ENCODE data around the gene CAPRIN1. TPM values are rescaled to one million over a fixed set of nuclear protein-coding genes. Genes with fewer than 3 reads are reported as not detected.
"Not testable (repeated sequence)": the region's sequence is repeated elsewhere in the genome, so short reads cannot be mapped to it uniquely, and the experiment has no call there.

Gene CAPRIN1
- total RNA-seq, 3 donors from 2014 or later (not counting 1 experiment from before 2014, with no cell fraction given), result 118 to 158 (median 137) TPM

- no peaks in the 10 kb centered on the region for H3K27me3 ChIP-seq (ENCODE audit: control insufficient read depth, insufficient read depth, low read length)
- no peak for TF ChIP-seq CTCF (IDR thresholded peaks at IDR 0.05)
- H3K27ac ChIP-seq (ENCODE audit: low read length), result peak overlapping the region; percentile 100
- peaks cover 9% of the 10 kb centered on the region for H3K36me3 ChIP-seq (ENCODE audit: control insufficient read depth, insufficient read depth, low read length)
- H3K9me3 ChIP-seq (ENCODE audit: control insufficient read depth, insufficient read depth, low read length), result no peaks in the 10 kb centered on the region
- peak overlapping the region; percentile 95 to 96 for H3K27ac Mint-ChIP-seq
- no peaks in the 10 kb centered on the region for H3K36me3 Mint-ChIP-seq
- H3K4me1 Mint-ChIP-seq, result peaks cover 33 to 34% of the 10 kb centered on the region in 2 donors
- H3K9me3 Mint-ChIP-seq, result no peaks in the 10 kb centered on the region
- intact Hi-C loops (cut with micrococcal nuclease), result loop anchor here (2.0 to 10.0 kb wide), 5 partner anchors 35 to 1157 kb away; partner anchors contain the start of genes ABTB2, QSER1 and TCP11L1
- peak; percentile 85 to 95 for DNase-seq
- under 1% methylated on average over 82 of the region's 82 CpGs for WGBS (ENCODE audit: insufficient coverage)
- H3K4me3 Mint-ChIP-seq, result peak overlapping the region; percentile 99
- peak; percentile 62 to 88 (median 75) for ATAC-seq
- H3K27me3 Mint-ChIP-seq (ENCODE audit: low read depth in 2 of 2), result no peaks in the 10 kb centered on the region
- H3K4me3 ChIP-seq (ENCODE audit: low read length), result peak overlapping the region; percentile 62
- H3K4me1 ChIP-seq (ENCODE audit: control insufficient read depth, insufficient read depth, low read length), result peaks cover 15% of the 10 kb centered on the region
Measured at GRCh38 chr11:34052036-34052607, 591 bp downstream of the CAPRIN1 start.

GRCh38 chr11:34052608-34053160 is 1.2 kb downstream of the CAPRIN1 start:
- Mint-ChIP-seq H3K9me3 (no peaks in the 10 kb centered on the region), H3K4me1 (peaks cover 35 to 37% of the 10 kb centered on the region in 2 donors), H3K36me3 (no peaks in the 10 kb centered on the region), H3K27ac (peak overlapping the region; percentile 95 to 96), H3K4me3 (peak overlapping the region; percentile 99), H3K27me3 (ENCODE audit: low read depth in 2 of 2) (no peaks in the 10 kb centered on the region)
- Histone ChIP-seq H3K36me3 (ENCODE audit: control insufficient read depth, insufficient read depth, low read length) (peaks cover 12% of the 10 kb centered on the region), H3K4me3 (ENCODE audit: low read length) (peak overlapping the region; percentile 62), H3K27ac (ENCODE audit: low read length) (peak overlapping the region; percentile 70), H3K9me3 (ENCODE audit: control insufficient read depth, insufficient read depth, low read length) (no peaks in the 10 kb centered on the region), H3K27me3 (ENCODE audit: control insufficient read depth, insufficient read depth, low read length) (no peaks in the 10 kb centered on the region), H3K4me1 (ENCODE audit: control insufficient read depth, insufficient read depth, low read length) (peaks cover 17% of the 10 kb centered on the region)
- no peak for TF ChIP-seq CTCF (IDR thresholded peaks at IDR 0.05)
- intact Hi-C loops (cut with micrococcal nuclease), result loop anchor here (2.0 to 10.0 kb wide), 5 partner anchors 35 to 1158 kb away; partner anchors contain the start of genes ABTB2, QSER1 and TCP11L1
- 0% methylated on average over 39 of the region's 40 CpGs for WGBS (ENCODE audit: insufficient coverage)
- DNase-seq (no peak), ATAC-seq (no peak)

GRCh38 chr11:34053161-34053686 is 1.7 kb downstream of the CAPRIN1 start:
- WGBS (ENCODE audit: insufficient coverage), result 0% methylated on average over 24 of the region's 24 CpGs
- no peaks in the 10 kb centered on the region for H3K27me3 Mint-ChIP-seq (ENCODE audit: low read depth in 2 of 2)
- Histone ChIP-seq H3K4me3 (ENCODE audit: low read length) (peak overlapping the region; percentile 62), H3K27me3 (ENCODE audit: control insufficient read depth, insufficient read depth, low read length) (no peaks in the 10 kb centered on the region), H3K36me3 (ENCODE audit: control insufficient read depth, insufficient read depth, low read length) (peaks cover 12% of the 10 kb centered on the region), H3K4me1 (ENCODE audit: control insufficient read depth, insufficient read depth, low read length) (peaks cover 17% of the 10 kb centered on the region), H3K27ac (ENCODE audit: low read length) (peak overlapping the region; percentile 70), H3K9me3 (ENCODE audit: control insufficient read depth, insufficient read depth, low read length) (no peaks in the 10 kb centered on the region)
- TF ChIP-seq CTCF (IDR thresholded peaks at IDR 0.05), result no peak
- H3K9me3 Mint-ChIP-seq, result no peaks in the 10 kb centered on the region
- ATAC-seq (peak; percentile 50 to 67 (median 61)), DNase-seq (peak; percentile 68 to 88)
- H3K4me3 Mint-ChIP-seq, result peak overlapping the region; percentile 99
- peak overlapping the region; percentile 95 to 96 for H3K27ac Mint-ChIP-seq
- H3K4me1 Mint-ChIP-seq, result peaks cover 35 to 37% of the 10 kb centered on the region in 2 donors
- no peaks in the 10 kb centered on the region for H3K36me3 Mint-ChIP-seq
- intact Hi-C loops (cut with micrococcal nuclease), result loop anchor here (2.0 to 10.0 kb wide), 5 partner anchors 34 to 1158 kb away; partner anchors contain the start of genes ABTB2, QSER1 and TCP11L1

- not testable (repeated sequence) for H3K9me3 Mint-ChIP-seq; ATAC-seq; H3K9me3 ChIP-seq (ENCODE audit: control insufficient read depth, insufficient read depth, low read length); DNase-seq; H3K36me3 Mint-ChIP-seq; H3K4me3 ChIP-seq (ENCODE audit: low read length); H3K27me3 ChIP-seq (ENCODE audit: control insufficient read depth, insufficient read depth, low read length); H3K27me3 Mint-ChIP-seq (ENCODE audit: low read depth in 2 of 2)
- H3K4me1 Mint-ChIP-seq, result peaks cover 44 to 46% of the 10 kb centered on the region in 2 donors
- peak overlapping the region; percentile 70 for H3K27ac ChIP-seq (ENCODE audit: low read length)
- peaks cover 22% of the 10 kb centered on the region for H3K4me1 ChIP-seq (ENCODE audit: control insufficient read depth, insufficient read depth, low read length)
- intact Hi-C loops (cut with micrococcal nuclease), result loop anchor here (5.0 to 10.0 kb wide), 4 partner anchors 33 to 1160 kb away; partner anchors contain the start of genes ABTB2, QSER1 and TCP11L1
- peak overlapping the region; percentile 21 for H3K4me3 Mint-ChIP-seq
- peak overlapping the region; percentile 95 to 96 for H3K27ac Mint-ChIP-seq
- peaks cover 12% of the 10 kb centered on the region for H3K36me3 ChIP-seq (ENCODE audit: control insufficient read depth, insufficient read depth, low read length)
- WGBS (ENCODE audit: insufficient coverage), result 84% methylated on average over 11 of the region's 11 CpGs
Measured at GRCh38 chr11:34054351-34054750, 2.8 kb downstream of the CAPRIN1 start.
